AG04449 (cell line): ENCODE data around the gene GSX2.
"Not testable (repeated sequence)": the region's sequence is repeated elsewhere in the genome, so short reads cannot be mapped to it uniquely, and the experiment has no call there.

Experiments used
- CTCF ChIA-PET: fragments of 350-600 bp; formaldehyde crosslinking; extraction: SDS; loops from one replicate; lab custom pipeline; 2021; ENCODE audit warnings: antibody characterized with exemption; lab: Yijun Ruan, JAX
- POLR2A ChIA-PET: fragments of 400-600, 350-600 bp; formaldehyde crosslinking; extraction: SDS; loops from one replicate; lab custom pipeline; 2020; ENCODE audit warnings: antibody characterized with exemption, inconsistent platforms; lab: Yijun Ruan, JAX
- DNase-seq: peaks from one replicate; pipeline ENCODE4 v3.0.0-alpha.2; 2010; ENCODE audit warnings: low read depth, low spot score
- H3K4me3 ChIP-seq: 2 replicates; pipeline ENCODE4 v1.5.1; 2011; ENCODE audit warnings: low read depth, mild to moderate bottlenecking, control low read depth, low read length
- CTCF ChIP-seq: IDR thresholded peaks from one replicate; pipeline ENCODE4 v1.5.1; 2011; ENCODE audit warnings: mild to moderate bottlenecking, moderate library complexity, low read length, control low read depth, inconsistent platforms; ENCODE audit not compliant: insufficient read depth; ENCODE audit errors: missing control alignments

The GSX2 gene

GRCh38 chr4:54099748-54100574, at the start of gene GSX2:
Gene GSX2, plus strand, starts transcription at chr4:54100163. Its CDS starts 182 bp downstream, at chr4:54100345.
- H3K4me3 ChIP-seq, result peak within 1 kb of the TSS; percentile 50
- DNase-seq, result no peak
- CTCF ChIA-PET, result interaction anchor here (1.0 to 1.1 kb wide), 2 partner anchors 113 to 134 kb away, joined by 3 read pairs; no protein-coding TSS in a partner anchor
- no peak for TF ChIP-seq CTCF
- POLR2A ChIA-PET, result interaction anchor here (0.6 to 0.9 kb wide), 2 partner anchors 56 to 120 kb away, joined by 3 read pairs; no protein-coding TSS in a partner anchor

GRCh38 chr4:54050214-54050904, 49.6 kb upstream of the GSX2 start:
- H3K4me3 ChIP-seq, result no peak overlapping the region
- no peak for DNase-seq
- ChIA-PET POLR2A (interaction anchor here (0.8 kb wide), 1 partner anchor 184 kb away, joined by 3 read pairs; no protein-coding TSS in a partner anchor), CTCF (interaction anchor here (0.6 kb wide), 1 partner anchor 184 kb away, joined by 3 read pairs; no protein-coding TSS in a partner anchor)
- TF ChIP-seq CTCF, result no peak

GRCh38 chr4:54053322-54053721, 46.6 kb upstream of the GSX2 start:
- POLR2A ChIA-PET, result interaction anchor here (0.6 to 1.1 kb wide), 2 partner anchors 38 to 164 kb away, joined by 3 read pairs; no protein-coding TSS in a partner anchor
- H3K4me3 ChIP-seq, DNase-seq: not testable (repeated sequence)
- CTCF ChIA-PET, result interaction anchor here (0.6 to 1.4 kb wide), 2 partner anchors 10 to 19 kb away, joined by 3 to 4 read pairs; partner anchors contain the start of gene CHIC2

GRCh38 chr4:54054501-54054900, 45.5 kb upstream of the GSX2 start:
- H3K4me3 ChIP-seq, result no peak overlapping the region
- DNase-seq, result no peak
- POLR2A ChIA-PET, result interaction anchor here (1.1 kb wide), 1 partner anchor 40 kb away, joined by 3 read pairs; no protein-coding TSS in a partner anchor
- CTCF ChIA-PET, result interaction anchor here (0.9 to 1.4 kb wide), 2 partner anchors 9 to 66 kb away, joined by 4 read pairs; partner anchors contain the start of gene CHIC2
- TF ChIP-seq CTCF, result no peak

GRCh38 chr4:54055494-54055893, 44.5 kb upstream of the GSX2 start:
- no peak overlapping the region for H3K4me3 ChIP-seq
- CTCF ChIA-PET, result interaction anchor here (0.7 to 1.1 kb wide), 2 partner anchors 173 to 177 kb away, joined by 3 read pairs; no protein-coding TSS in a partner anchor
- POLR2A ChIA-PET, result no interaction called here
- TF ChIP-seq CTCF, result no peak
- no peak for DNase-seq

GRCh38 chr4:54056360-54056759, 43.6 kb upstream of the GSX2 start:
- ChIA-PET CTCF (interaction anchor here (1.1 to 2.5 kb wide), 3 partner anchors 126 to 177 kb away, joined by 3 to 10 read pairs (median 5); no protein-coding TSS in a partner anchor), POLR2A (no interaction called here)
- no peak for TF ChIP-seq CTCF

More at GRCh38 chr4:54056360-54056759, 43.6 kb upstream of the GSX2 start:
- no peak overlapping the region for H3K4me3 ChIP-seq
- no peak for DNase-seq
